Activated T-helper 9 cell treated with anti-CD3 and anti-CD28 coated beads, Interleukin-2, amount 50 U/mL, for 16 hours (primary cell): ENCODE measurements around the gene ANKZF1.

Experiments
- DNase-seq: peaks from one replicate; pipeline ENCODE4 v3.0.0-alpha.2; 2020; ENCODE audit warnings: low read depth

Gene ANKZF1

GRCh38 chr2:219207884-219208740, 21.5 kb upstream of the ANKZF1 start:
- DNase-seq: no peak

- DNase-seq: no peak
Observed at GRCh38 chr2:219209236-219210195, 20.1 kb upstream of the ANKZF1 start.

- no peak for DNase-seq
Observed at GRCh38 chr2:219210196-219210885, 19.3 kb upstream of the ANKZF1 start.

GRCh38 chr2:219210886-219211362, 18.7 kb upstream of the ANKZF1 start:
- DNase-seq: no peak

GRCh38 chr2:219213026-219213415, 16.6 kb upstream of the ANKZF1 start:
- no peak for DNase-seq

GRCh38 chr2:219213486-219214071, 16.0 kb upstream of the ANKZF1 start:
- no peak for DNase-seq

GRCh38 chr2:219214141-219214540, 15.5 kb upstream of the ANKZF1 start:
- DNase-seq: no peak

- DNase-seq: no peak
Observed at GRCh38 chr2:219214786-219215185, 14.8 kb upstream of the ANKZF1 start.

- DNase-seq: no peak
Observed at GRCh38 chr2:219215871-219216534, 13.6 kb upstream of the ANKZF1 start.

GRCh38 chr2:219216535-219216915, 13.1 kb upstream of the ANKZF1 start:
- no peak for DNase-seq

GRCh38 chr2:219218217-219218731, 11.3 kb upstream of the ANKZF1 start:
- DNase-seq: no peak

GRCh38 chr2:219218732-219219701, 10.6 kb upstream of the ANKZF1 start, which contains the start of gene ABCB6:
TSS of gene ABCB6 (minus strand) at chr2:219218958. CDS start at chr2:219218673, 285 bp downstream.
- peak; percentile 84 for DNase-seq

- no peak for DNase-seq
Observed at GRCh38 chr2:219219784-219220532, 9.6 kb upstream of the ANKZF1 start.

GRCh38 chr2:219220652-219221402, 8.8 kb upstream of the ANKZF1 start:
- DNase-seq: no peak

GRCh38 chr2:219221957-219222518, 7.6 kb upstream of the ANKZF1 start:
- DNase-seq: no peak

- no peak for DNase-seq
Observed at GRCh38 chr2:219223831-219224610, 5.6 kb upstream of the ANKZF1 start.

- DNase-seq: no peak
Observed at GRCh38 chr2:219225350-219225749, 4.3 kb upstream of the ANKZF1 start.
